Breast epithelium (tissue), 4 donors: ENCODE results near the gene C12orf56. TPM values are rescaled to one million over a fixed set of nuclear protein-coding genes. Genes with fewer than 3 reads are reported as not detected.
"Not testable (repeated sequence)": the region's sequence is repeated elsewhere in the genome, so short reads cannot be mapped to it uniquely, and the experiment has no call there.

Experiments
- DNase-seq, 2 donors: peaks; one replicate each; pipeline ENCODE4 v3.0.0-alpha.2; 2019; ENCODE audit warnings: low spot score in 2 of 2
- H3K27ac ChIP-seq, 2 donors: fragments of 200-600 bp; sonication (generic) in 1 of 2; one replicate each; pipeline ENCODE4 v1.5.1; 2016 to 2019; ENCODE audit warnings: mild to moderate bottlenecking in 1 of 2
- H3K27me3 ChIP-seq, 2 donors: fragments of 200-600 bp; sonication (generic) in 1 of 2; one replicate each; pipeline versions ENCODE4 v1.5.1 to v1.6.0; 2017 to 2019; ENCODE audit warnings: control low read depth in 1 of 2, mild to moderate bottlenecking in 1 of 2
- H3K36me3 ChIP-seq: fragments of 200-600 bp; one replicate; pipeline ENCODE4 v1.5.1; 2019
- H3K4me1 ChIP-seq, 2 donors: fragments of 200-600 bp; sonication (generic); one replicate each; pipeline ENCODE4 v1.5.1; 2016 to 2019; ENCODE audit warnings: control low read depth in 1 of 2
- H3K4me3 ChIP-seq, 3 donors: fragments of 200-600 bp; sonication (generic); 1 replicate in 2 of 3; 2 replicates in 1 of 3; pipeline ENCODE4 v1.5.1; 2016 to 2019; ENCODE audit warnings: mild to moderate bottlenecking in 3 of 3, moderate library complexity in 2 of 3
- H3K9me3 ChIP-seq, 2 donors: fragments of 200-600 bp; sonication (generic) in 1 of 2; one replicate each; pipeline ENCODE4 v1.5.1; 2016 to 2019; ENCODE audit warnings: control low read depth in 1 of 2
- POLR2A ChIP-seq: fragments of 450-650 bp; IDR thresholded peaks from one replicate; pipeline ENCODE4 v1.6.1; 2016; ENCODE audit warnings: antibody characterized with exemption, mild to moderate bottlenecking, moderate library complexity
- POLR2AphosphoS5 ChIP-seq, 3 donors: sonication (generic); formaldehyde crosslinking; IDR thresholded peaks; one replicate each; pipeline ENCODE4 v1.6.1; 2017; ENCODE audit warnings: antibody characterized with exemption in 3 of 3
- intact Hi-C: fragments of 100-400 bp; cut with DNase I; formaldehyde crosslinking; loops from one replicate; pipeline ENCODE4 v1.15.1; 2023; ENCODE audit warnings: low total_unique reads
- total RNA-seq, 3 donors: library from RNA; depleted of rRNA; stranded (reverse); fragments of >200 nt; gene quantifications; one replicate each; pipeline ENCODE4 v1.1.0, GENCODE V29; 2016
- TF ChIP-seq, protein P1 (sequence below), 3 donors: fragments of 450-650 bp; IDR thresholded peaks; one replicate each; pipeline ENCODE4 v1.5.1; 2016 to 2017; ENCODE audit warnings: antibody characterized with exemption in 3 of 3, mild to moderate bottlenecking in 3 of 3, moderate library complexity in 3 of 3

The C12orf56 gene
- total RNA-seq, 3 donors from 2014 or later = not detected

GRCh38 chr12:64299628-64300027, 90.9 kb downstream of the C12orf56 start:
- no peaks in the 10 kb centered on the region for H3K9me3 ChIP-seq
- intact Hi-C loops = no loop called here
- no peak for DNase-seq
- H3K27me3 ChIP-seq = no peaks in the 10 kb centered on the region
- no peaks in the 10 kb centered on the region for H3K36me3 ChIP-seq
- no peak overlapping the region for H3K27ac ChIP-seq
- no peaks in the 10 kb centered on the region for H3K4me1 ChIP-seq
- H3K4me3 ChIP-seq = no peak overlapping the region
- TF ChIP-seq POLR2AphosphoS5 (IDR thresholded peaks at IDR 0.05) (no peak), POLR2A (no peak)
- TF ChIP-seq, protein P1, sequence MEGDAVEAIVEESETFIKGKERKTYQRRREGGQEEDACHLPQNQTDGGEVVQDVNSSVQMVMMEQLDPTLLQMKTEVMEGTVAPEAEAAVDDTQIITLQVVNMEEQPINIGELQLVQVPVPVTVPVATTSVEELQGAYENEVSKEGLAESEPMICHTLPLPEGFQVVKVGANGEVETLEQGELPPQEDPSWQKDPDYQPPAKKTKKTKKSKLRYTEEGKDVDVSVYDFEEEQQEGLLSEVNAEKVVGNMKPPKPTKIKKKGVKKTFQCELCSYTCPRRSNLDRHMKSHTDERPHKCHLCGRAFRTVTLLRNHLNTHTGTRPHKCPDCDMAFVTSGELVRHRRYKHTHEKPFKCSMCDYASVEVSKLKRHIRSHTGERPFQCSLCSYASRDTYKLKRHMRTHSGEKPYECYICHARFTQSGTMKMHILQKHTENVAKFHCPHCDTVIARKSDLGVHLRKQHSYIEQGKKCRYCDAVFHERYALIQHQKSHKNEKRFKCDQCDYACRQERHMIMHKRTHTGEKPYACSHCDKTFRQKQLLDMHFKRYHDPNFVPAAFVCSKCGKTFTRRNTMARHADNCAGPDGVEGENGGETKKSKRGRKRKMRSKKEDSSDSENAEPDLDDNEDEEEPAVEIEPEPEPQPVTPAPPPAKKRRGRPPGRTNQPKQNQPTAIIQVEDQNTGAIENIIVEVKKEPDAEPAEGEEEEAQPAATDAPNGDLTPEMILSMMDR (IDR thresholded peaks at IDR 0.05) = no peak

GRCh38 chr12:64296301-64296700, 94.3 kb downstream of the C12orf56 start:
- intact Hi-C loops = no loop called here
- Histone ChIP-seq H3K36me3 (no peaks in the 10 kb centered on the region), H3K9me3 (no peaks in the 10 kb centered on the region), H3K4me1 (no peaks in the 10 kb centered on the region), H3K27me3 (no peaks in the 10 kb centered on the region), H3K27ac (no peak overlapping the region), H3K4me3 (no peak overlapping the region)
- DNase-seq = no peak
- no peak for TF ChIP-seq POLR2AphosphoS5 (IDR thresholded peaks at IDR 0.05)
- TF ChIP-seq, protein P1 (IDR thresholded peaks at IDR 0.05) = no peak
- TF ChIP-seq POLR2A = no peak

DNA sequence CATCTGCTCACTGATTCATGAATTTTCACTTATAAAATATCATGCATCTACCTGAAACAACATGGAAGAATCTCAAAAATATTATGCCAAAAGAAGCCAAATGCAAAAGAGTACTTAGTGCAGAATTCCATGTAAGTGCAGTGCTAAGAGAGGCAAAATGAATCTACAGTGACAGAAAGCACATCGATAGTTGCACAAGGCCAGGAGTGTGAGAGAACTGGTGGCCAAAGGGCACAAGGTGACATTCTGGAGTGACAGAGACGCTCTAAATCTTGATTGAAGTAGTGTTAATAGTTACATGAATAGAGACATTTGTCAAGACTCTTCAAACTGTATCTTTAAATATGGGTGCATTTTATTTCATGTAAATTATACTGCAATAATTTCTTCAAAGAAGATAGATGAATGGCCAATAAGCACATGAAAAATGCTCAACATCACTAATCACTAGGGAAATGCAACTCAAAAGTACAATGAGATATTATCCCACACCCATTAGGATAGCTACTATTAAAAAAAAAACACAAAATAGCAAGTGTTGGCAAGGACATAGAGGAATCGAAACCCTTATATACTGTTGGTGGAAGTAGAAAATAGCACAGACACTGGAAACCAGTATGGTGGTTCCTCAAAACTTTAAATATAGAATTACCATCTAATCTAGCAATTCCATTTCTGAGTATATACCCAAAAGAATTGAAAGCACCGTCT, 96.7 kb downstream of the C12orf56 start:
- no peak for DNase-seq
- Histone ChIP-seq H3K4me3 (no peak overlapping the region), H3K27me3 (no peaks in the 10 kb centered on the region), H3K9me3 (no peaks in the 10 kb centered on the region), H3K27ac (no peak overlapping the region), H3K4me1 (no peaks in the 10 kb centered on the region), H3K36me3 (no peaks in the 10 kb centered on the region)
- intact Hi-C loops = no loop called here
- TF ChIP-seq POLR2A = no peak
- TF ChIP-seq POLR2AphosphoS5 (IDR thresholded peaks at IDR 0.05) = no peak
- TF ChIP-seq, protein P1 (IDR thresholded peaks at IDR 0.05) = no peak

GRCh38 chr12:64293174-64293573, 97.4 kb downstream of the C12orf56 start:
- DNase-seq, H3K27me3 ChIP-seq, H3K4me1 ChIP-seq, H3K9me3 ChIP-seq, H3K4me3 ChIP-seq, intact Hi-C loops, H3K27ac ChIP-seq, H3K36me3 ChIP-seq: not testable (repeated sequence)

GRCh38 chr12:64286521-64286920, 104.0 kb downstream of the C12orf56 start:
- TF ChIP-seq, protein P1 (IDR thresholded peaks at IDR 0.05) = no peak
- no peak for TF ChIP-seq POLR2AphosphoS5 (IDR thresholded peaks at IDR 0.05)
- TF ChIP-seq POLR2A = no peak
- Histone ChIP-seq H3K27me3 (no peaks in the 10 kb centered on the region), H3K9me3 (no peaks in the 10 kb centered on the region), H3K4me1 (no peaks in the 10 kb centered on the region), H3K4me3 (no peak overlapping the region), H3K36me3 (no peaks in the 10 kb centered on the region), H3K27ac (no peak overlapping the region)
- no peak for DNase-seq
- intact Hi-C loops = no loop called here
